MM.1S (cell line): Measurements from ENCODE around the gene PNPLA4.

Experiments used
- DNase-seq: peaks from one replicate; pipeline ENCODE4 v3.0.0-alpha.2; 2015
- H2AFZ ChIP-seq: fragments of 300-600 bp; sonication (generic); 2 replicates; pipeline ENCODE4 v1.6.0; 2016; ENCODE audit warnings: antibody characterized with exemption, low read length
- H3F3A ChIP-seq: fragments of 300-600 bp; sonication (generic); 2 replicates; pipeline ENCODE4 v1.6.1; 2016; ENCODE audit warnings: mild to moderate bottlenecking, antibody characterized with exemption, low read length, moderate library complexity, mixed read lengths; ENCODE audit not compliant: insufficient read depth
- H3K27ac ChIP-seq: fragments of 300-600 bp; sonication (generic); 2 replicates; pipeline ENCODE4 v1.5.1; 2016; ENCODE audit warnings: mild to moderate bottlenecking, low read length
- H3K27me3 ChIP-seq: fragments of 300-600 bp; sonication (generic); replicated peaks from 2 replicates; pipeline ENCODE4 v1.6.0; 2016; ENCODE audit warnings: low read length; ENCODE audit not compliant: insufficient read depth
- H3K36me3 ChIP-seq: fragments of 300-600 bp; sonication (generic); replicated peaks from 2 replicates; pipeline ENCODE4 v1.6.1; 2016; ENCODE audit warnings: mild to moderate bottlenecking, low read length, mixed read lengths; ENCODE audit not compliant: insufficient read depth
- H3K4me1 ChIP-seq: fragments of 300-600 bp; sonication (generic); 2 replicates; pipeline ENCODE4 v1.6.1; 2016; ENCODE audit warnings: low read length, mixed read lengths
- H3K4me2 ChIP-seq: fragments of 300-600 bp; sonication (generic); 2 replicates; pipeline ENCODE4 v1.6.0; 2016; ENCODE audit warnings: low read depth, low read length
- H3K4me3 ChIP-seq: fragments of 300-600 bp; sonication (generic); 2 replicates; pipeline ENCODE4 v1.5.1; 2016; ENCODE audit warnings: low read length, mixed read lengths
- H3K79me2 ChIP-seq: fragments of 300-600 bp; sonication (generic); 2 replicates; pipeline ENCODE4 v1.6.1; 2016; ENCODE audit warnings: mixed run types, low read length, mixed read lengths
- H3K9ac ChIP-seq: fragments of 300-600 bp; sonication (generic); 2 replicates; pipeline ENCODE4 v1.6.1; 2016; ENCODE audit warnings: low read length, mixed read lengths
- H3K9me2 ChIP-seq: fragments of 300-600 bp; sonication (generic); replicated peaks from 2 replicates; pipeline ENCODE4 v1.6.1; 2016; ENCODE audit warnings: mild to moderate bottlenecking, low read length, mixed read lengths; ENCODE audit not compliant: insufficient read depth
- H3K9me3 ChIP-seq: fragments of 300-600 bp; sonication (generic); replicated peaks from 2 replicates; pipeline ENCODE4 v1.6.1; 2016; ENCODE audit warnings: mild to moderate bottlenecking, low read length, mixed read lengths; ENCODE audit not compliant: insufficient read depth
- H4K20me1 ChIP-seq: fragments of 300-600 bp; sonication (generic); 2 replicates; pipeline ENCODE4 v1.6.1; 2016; ENCODE audit warnings: mild to moderate bottlenecking, low read length, moderate library complexity, mixed read lengths; ENCODE audit not compliant: insufficient read depth
- CTCF ChIP-seq: fragments of 300-600 bp; sonication (generic); IDR thresholded peaks from 2 replicates; pipeline ENCODE4 v1.5.1; 2016; ENCODE audit warnings: antibody characterized with exemption, low read length, mixed read lengths
- EZH2 ChIP-seq: fragments of 300-600 bp; sonication (generic); optimal IDR thresholded peaks from 2 replicates; pipeline ENCODE3; 2017; ENCODE audit warnings: low read depth, mild to moderate bottlenecking, antibody characterized with exemption, low read length, mixed read lengths
- EZH2phosphoT487 ChIP-seq: fragments of 300-600 bp; sonication (generic); IDR thresholded peaks from 2 replicates; pipeline ENCODE4 v1.6.1; 2018; ENCODE audit warnings: antibody characterized with exemption, low read length

The PNPLA4 gene

GRCh38 chrX:7872042-7872441 lies 55.2 kb downstream of the PNPLA4 start:
- Histone ChIP-seq H3K9ac (no peak overlapping the region), H2AFZ (no peak overlapping the region), H3K36me3 (no peaks in the 10 kb centered on the region), H3K9me3 (no peaks in the 10 kb centered on the region), H3K4me3 (no peak overlapping the region), H3K4me2 (no peak overlapping the region), H3F3A (no peaks in the 10 kb centered on the region), H3K27me3 (no peaks in the 10 kb centered on the region), H3K9me2 (no peaks in the 10 kb centered on the region), H4K20me1 (no peaks in the 10 kb centered on the region), H3K27ac (no peak overlapping the region), H3K79me2 (no peaks in the 10 kb centered on the region), H3K4me1 (no peaks in the 10 kb centered on the region)
- TF ChIP-seq CTCF = no peak
- no peak for TF ChIP-seq EZH2phosphoT487
- TF ChIP-seq EZH2 = no peak
- no peak for DNase-seq

GRCh38 chrX:7852166-7852565 lies 75.0 kb downstream of the PNPLA4 start:
- no peaks in the 10 kb centered on the region for H3K9me3 ChIP-seq
- H3F3A ChIP-seq = no peaks in the 10 kb centered on the region
- H3K9ac ChIP-seq = no peak overlapping the region
- H3K27me3 ChIP-seq = no peaks in the 10 kb centered on the region
- no peak overlapping the region for H3K4me2 ChIP-seq
- H2AFZ ChIP-seq = no peak overlapping the region
- no peaks in the 10 kb centered on the region for H4K20me1 ChIP-seq
- TF ChIP-seq EZH2 (no peak), CTCF (no peak), EZH2phosphoT487 (no peak)
- no peaks in the 10 kb centered on the region for H3K9me2 ChIP-seq
- no peak overlapping the region for H3K27ac ChIP-seq
- no peak for DNase-seq
- no peak overlapping the region for H3K4me3 ChIP-seq
- H3K4me1 ChIP-seq = no peaks in the 10 kb centered on the region
- no peaks in the 10 kb centered on the region for H3K36me3 ChIP-seq
- H3K79me2 ChIP-seq = no peaks in the 10 kb centered on the region
